Gastrocnemius medialis (tissue), 4 donors: ENCODE results near the gene FOXP3. TPM values are rescaled to one million over a fixed set of nuclear protein-coding genes. Genes with fewer than 3 reads are reported as not detected.

Source experiments
- ATAC-seq, 2 donors: fragments of 150-250 bp; one replicate each; pipeline ENCODE4 v1.9.1; 2016
- DNase-seq, 2 donors: peaks; one replicate each; pipeline ENCODE4 v3.0.0-alpha.2; 2019
- H3K27ac ChIP-seq, 4 donors: fragments of 200-600 bp; sonication (generic); 1 replicate in 1 of 4; 2 replicates in 3 of 4; pipeline ENCODE4 v1.5.1; 2016 to 2018; ENCODE audit warnings: mild to moderate bottlenecking in 2 of 4, moderate library complexity in 1 of 4
- H3K27me3 ChIP-seq, 3 donors: fragments of 200-600 bp; sonication (generic) in 2 of 3; 1 replicate in 1 of 3; 2 replicates in 2 of 3; pipeline versions ENCODE4 v1.5.1 to v1.6.0; 2016 to 2019; ENCODE audit warnings: mild to moderate bottlenecking in 1 of 3, moderate library complexity in 1 of 3
- H3K36me3 ChIP-seq, 2 donors: fragments of 200-600 bp; sonication (generic) in 1 of 2; one replicate each; pipeline ENCODE4 v1.5.1; 2017 to 2018
- H3K4me1 ChIP-seq, 2 donors: fragments of 200-600 bp; sonication (generic) in 1 of 2; one replicate each; pipeline ENCODE4 v1.5.1; 2016 to 2017; ENCODE audit warnings: mild to moderate bottlenecking in 2 of 2
- H3K4me3 ChIP-seq, 4 donors: fragments of 200-600 bp; sonication (generic) in 3 of 4; 1 replicate in 1 of 4; 2 replicates in 3 of 4; pipeline ENCODE4 v1.5.1; 2016 to 2019; ENCODE audit warnings: mild to moderate bottlenecking in 2 of 4
- H3K9me3 ChIP-seq, 3 donors: fragments of 200-600 bp; sonication (generic) in 2 of 3; 1 replicate in 1 of 3; 2 replicates in 2 of 3; pipeline ENCODE4 v1.5.1; 2016 to 2019
- CTCF ChIP-seq, 5 experiments: fragments of 450-650 bp in 3 of 5; fragments of 200-600 bp in 2 of 5; sonication (generic) in 2 of 5; IDR thresholded peaks in 4 of 5; conservative IDR thresholded peaks in 1 of 5; 1 replicate in 4 of 5; 2 replicates in 1 of 5; pipeline ENCODE4 v1.5.1; 2016 to 2019; ENCODE audit warnings: antibody characterized with exemption in 5 of 5, mild to moderate bottlenecking in 3 of 5, moderate library complexity in 3 of 5
- POLR2A ChIP-seq, 2 donors: fragments of 450-650 bp; IDR thresholded peaks; one replicate each; pipeline ENCODE4 v1.6.1; 2017; ENCODE audit warnings: antibody characterized with exemption in 2 of 2, mild to moderate bottlenecking in 2 of 2, moderate library complexity in 2 of 2
- in situ Hi-C, 4 donors: fragments of 200-750 bp; cut with MboI; loops; one replicate each; pipeline versions ENCODE4 v1.15.0 to v1.8.0; 2017; ENCODE audit warnings: low sequenced_read_pairs in 4 of 4
- intact Hi-C: fragments of 100-400 bp; cut with DNase I; formaldehyde crosslinking; loops from one replicate; pipeline ENCODE4 v1.15.1; 2023; ENCODE audit warnings: low total_unique reads
- total RNA-seq, 4 donors: library from RNA; depleted of rRNA; stranded (reverse); fragments of >200 nt; gene quantifications; one replicate each; pipeline versions ENCODE4 v1.1.0 to v1.2.3, GENCODE V29; 2016

Gene FOXP3
- total RNA-seq, 4 donors from 2014 or later: not detected

DNA sequence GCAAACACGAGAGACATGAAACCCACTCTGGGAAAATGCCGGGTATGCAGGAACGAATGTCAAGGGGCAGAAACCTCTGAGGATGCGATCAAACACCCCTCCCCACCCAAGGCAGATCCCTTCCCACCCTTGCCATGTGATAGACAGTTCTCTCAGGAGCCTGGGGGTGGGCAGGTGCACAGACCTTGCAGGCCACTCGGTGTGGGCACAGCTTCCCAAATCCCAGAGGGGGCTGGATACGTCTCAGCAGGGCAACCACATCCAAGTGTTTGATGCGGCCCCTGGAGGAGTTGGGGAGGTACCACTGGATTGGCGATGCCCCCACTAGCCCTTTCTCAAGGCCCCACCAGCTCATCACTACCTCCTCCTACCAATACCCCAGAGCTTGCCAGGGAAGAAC is 54.1 kb downstream of the FOXP3 start:
- no peaks in the 10 kb centered on the region for H3K27me3 ChIP-seq
- TF ChIP-seq POLR2A (IDR thresholded peaks at IDR 0.05): no peak
- no peak for TF ChIP-seq CTCF (IDR thresholded peaks at IDR 0.05 in 4 of 5, conservative IDR thresholded peaks at IDR 0.05 in 1 of 5)
- no peaks in the 10 kb centered on the region for H3K4me1 ChIP-seq
- H3K36me3 ChIP-seq: no peaks in the 10 kb centered on the region
- no peak overlapping the region for H3K27ac ChIP-seq
- H3K9me3 ChIP-seq: no peaks in the 10 kb centered on the region
- in situ Hi-C loops (no loop called here), intact Hi-C loops (no loop called here)
- H3K4me3 ChIP-seq: no peak overlapping the region
- ATAC-seq (no peak), DNase-seq (no peak)

- Histone ChIP-seq H3K9me3 (no peaks in the 10 kb centered on the region), H3K27me3 (no peaks in the 10 kb centered on the region), H3K4me3 (no peak overlapping the region), H3K4me1 (no peaks in the 10 kb centered on the region), H3K27ac (no peak overlapping the region), H3K36me3 (no peaks in the 10 kb centered on the region)
- DNase-seq (no peak), ATAC-seq (no peak)
- in situ Hi-C loops (no loop called here), intact Hi-C loops (no loop called here)
- TF ChIP-seq POLR2A (IDR thresholded peaks at IDR 0.05): no peak
- TF ChIP-seq CTCF (IDR thresholded peaks at IDR 0.05 in 4 of 5, conservative IDR thresholded peaks at IDR 0.05 in 1 of 5): no peak
Measured at GRCh38 chrX:49209434-49210251, 54.9 kb downstream of the FOXP3 start.

DNA sequence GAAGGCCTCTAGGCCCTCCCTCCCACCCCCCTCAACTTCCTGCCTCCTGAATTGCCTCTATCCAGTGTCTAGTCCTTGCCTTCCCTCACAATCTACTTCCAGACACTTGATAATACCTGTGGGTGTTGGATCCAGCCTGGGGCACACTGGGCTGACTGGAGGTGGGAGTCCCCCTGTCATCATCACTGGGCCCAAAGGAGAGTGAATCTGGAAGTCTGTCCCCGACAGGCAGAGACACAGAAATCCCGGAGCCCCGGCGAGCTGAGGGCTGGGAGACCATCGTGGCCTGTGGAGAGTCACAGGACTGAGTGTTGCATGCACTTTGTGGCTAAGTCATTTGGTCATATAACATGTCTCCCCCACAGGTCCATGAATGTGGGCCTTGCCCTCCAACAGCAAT is 56.1 kb downstream of the FOXP3 start:
- in situ Hi-C loops: no loop called here
- Histone ChIP-seq H3K4me1 (no peaks in the 10 kb centered on the region), H3K27ac (no peak overlapping the region), H3K36me3 (no peaks in the 10 kb centered on the region), H3K4me3 (no peak overlapping the region), H3K27me3 (no peaks in the 10 kb centered on the region), H3K9me3 (no peaks in the 10 kb centered on the region)
- ATAC-seq (no peak), DNase-seq (no peak)
- TF ChIP-seq POLR2A (IDR thresholded peaks at IDR 0.05): no peak
- TF ChIP-seq CTCF (IDR thresholded peaks at IDR 0.05 in 4 of 5, conservative IDR thresholded peaks at IDR 0.05 in 1 of 5): no peak
- intact Hi-C loops: no loop called here

- ATAC-seq (no peak), DNase-seq (no peak)
- Histone ChIP-seq H3K4me1 (no peaks in the 10 kb centered on the region), H3K4me3 (no peak overlapping the region), H3K36me3 (no peaks in the 10 kb centered on the region), H3K27ac (no peak overlapping the region), H3K9me3 (no peaks in the 10 kb centered on the region), H3K27me3 (no peaks in the 10 kb centered on the region)
- intact Hi-C loops (no loop called here), in situ Hi-C loops (no loop called here)
- TF ChIP-seq POLR2A (IDR thresholded peaks at IDR 0.05) (no peak), CTCF (IDR thresholded peaks at IDR 0.05 in 4 of 5, conservative IDR thresholded peaks at IDR 0.05 in 1 of 5) (no peak)
Measured at GRCh38 chrX:49206543-49206942, 58.0 kb downstream of the FOXP3 start.

DNA sequence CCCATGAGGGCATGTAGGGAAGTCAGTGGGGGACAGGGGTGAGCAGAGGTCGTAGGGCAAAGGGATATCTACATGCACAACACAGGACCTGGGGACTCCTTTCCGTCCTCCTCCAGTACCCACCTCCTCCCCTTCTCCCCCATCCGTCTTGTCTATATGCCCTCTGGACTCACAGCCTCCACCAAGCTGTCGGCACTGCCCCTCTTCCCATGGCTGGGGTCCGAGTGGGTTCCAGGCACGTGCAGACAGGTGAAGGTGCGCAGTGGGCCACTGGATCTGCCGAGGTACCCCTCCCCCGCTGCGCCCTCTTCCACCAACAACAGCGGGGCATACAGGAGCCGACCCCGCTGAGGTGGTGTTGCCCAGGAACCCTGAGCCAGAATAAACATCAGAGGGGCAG is 59.1 kb downstream of the FOXP3 start:
- Histone ChIP-seq H3K27me3 (no peaks in the 10 kb centered on the region), H3K36me3 (no peaks in the 10 kb centered on the region), H3K27ac (no peak overlapping the region), H3K9me3 (no peaks in the 10 kb centered on the region), H3K4me3 (no peak overlapping the region), H3K4me1 (peaks cover 0 to 3% of the 10 kb centered on the region in 2 donors)
- intact Hi-C loops: no loop called here
- no peak for ATAC-seq
- DNase-seq: no peak
- TF ChIP-seq CTCF (IDR thresholded peaks at IDR 0.05 in 4 of 5, conservative IDR thresholded peaks at IDR 0.05 in 1 of 5) (no peak), POLR2A (IDR thresholded peaks at IDR 0.05) (no peak)
- in situ Hi-C loops: no loop called here
